ENCODE results near the gene PMF1.

The PMF1 gene

GRCh38 chr1:156221986-156222692 lies 9.3 kb downstream of the PMF1 start:
- TF ChIP-seq, protein P1, sequence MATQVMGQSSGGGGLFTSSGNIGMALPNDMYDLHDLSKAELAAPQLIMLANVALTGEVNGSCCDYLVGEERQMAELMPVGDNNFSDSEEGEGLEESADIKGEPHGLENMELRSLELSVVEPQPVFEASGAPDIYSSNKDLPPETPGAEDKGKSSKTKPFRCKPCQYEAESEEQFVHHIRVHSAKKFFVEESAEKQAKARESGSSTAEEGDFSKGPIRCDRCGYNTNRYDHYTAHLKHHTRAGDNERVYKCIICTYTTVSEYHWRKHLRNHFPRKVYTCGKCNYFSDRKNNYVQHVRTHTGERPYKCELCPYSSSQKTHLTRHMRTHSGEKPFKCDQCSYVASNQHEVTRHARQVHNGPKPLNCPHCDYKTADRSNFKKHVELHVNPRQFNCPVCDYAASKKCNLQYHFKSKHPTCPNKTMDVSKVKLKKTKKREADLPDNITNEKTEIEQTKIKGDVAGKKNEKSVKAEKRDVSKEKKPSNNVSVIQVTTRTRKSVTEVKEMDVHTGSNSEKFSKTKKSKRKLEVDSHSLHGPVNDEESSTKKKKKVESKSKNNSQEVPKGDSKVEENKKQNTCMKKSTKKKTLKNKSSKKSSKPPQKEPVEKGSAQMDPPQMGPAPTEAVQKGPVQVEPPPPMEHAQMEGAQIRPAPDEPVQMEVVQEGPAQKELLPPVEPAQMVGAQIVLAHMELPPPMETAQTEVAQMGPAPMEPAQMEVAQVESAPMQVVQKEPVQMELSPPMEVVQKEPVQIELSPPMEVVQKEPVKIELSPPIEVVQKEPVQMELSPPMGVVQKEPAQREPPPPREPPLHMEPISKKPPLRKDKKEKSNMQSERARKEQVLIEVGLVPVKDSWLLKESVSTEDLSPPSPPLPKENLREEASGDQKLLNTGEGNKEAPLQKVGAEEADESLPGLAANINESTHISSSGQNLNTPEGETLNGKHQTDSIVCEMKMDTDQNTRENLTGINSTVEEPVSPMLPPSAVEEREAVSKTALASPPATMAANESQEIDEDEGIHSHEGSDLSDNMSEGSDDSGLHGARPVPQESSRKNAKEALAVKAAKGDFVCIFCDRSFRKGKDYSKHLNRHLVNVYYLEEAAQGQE (IDR thresholded peaks at IDR 0.05; ENCODE audit: insufficient replicate concordance, low read depth): no peak
- TF ChIP-seq SPI1 (IDR thresholded peaks at IDR 0.05; ENCODE audit: borderline replicate concordance, low read depth) (no peak), POLR2AphosphoS5 (IDR thresholded peaks at IDR 0.05; ENCODE audit: low read depth) (no peak), GABPA (IDR thresholded peaks at IDR 0.05; ENCODE audit: low read depth) (no peak)
- TF ChIP-seq, protein P2, sequence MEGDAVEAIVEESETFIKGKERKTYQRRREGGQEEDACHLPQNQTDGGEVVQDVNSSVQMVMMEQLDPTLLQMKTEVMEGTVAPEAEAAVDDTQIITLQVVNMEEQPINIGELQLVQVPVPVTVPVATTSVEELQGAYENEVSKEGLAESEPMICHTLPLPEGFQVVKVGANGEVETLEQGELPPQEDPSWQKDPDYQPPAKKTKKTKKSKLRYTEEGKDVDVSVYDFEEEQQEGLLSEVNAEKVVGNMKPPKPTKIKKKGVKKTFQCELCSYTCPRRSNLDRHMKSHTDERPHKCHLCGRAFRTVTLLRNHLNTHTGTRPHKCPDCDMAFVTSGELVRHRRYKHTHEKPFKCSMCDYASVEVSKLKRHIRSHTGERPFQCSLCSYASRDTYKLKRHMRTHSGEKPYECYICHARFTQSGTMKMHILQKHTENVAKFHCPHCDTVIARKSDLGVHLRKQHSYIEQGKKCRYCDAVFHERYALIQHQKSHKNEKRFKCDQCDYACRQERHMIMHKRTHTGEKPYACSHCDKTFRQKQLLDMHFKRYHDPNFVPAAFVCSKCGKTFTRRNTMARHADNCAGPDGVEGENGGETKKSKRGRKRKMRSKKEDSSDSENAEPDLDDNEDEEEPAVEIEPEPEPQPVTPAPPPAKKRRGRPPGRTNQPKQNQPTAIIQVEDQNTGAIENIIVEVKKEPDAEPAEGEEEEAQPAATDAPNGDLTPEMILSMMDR (IDR thresholded peaks at IDR 0.05; ENCODE audit: insufficient read depth, low read length): no peak
- no peak for DNase-seq (ENCODE audit: low read depth in 1 of 2, low spot score in 1 of 2)
- H3K4me3 ChIP-seq (replicated peaks; ENCODE audit: insufficient read depth, low read length): no peak overlapping the region
- no peaks in the 10 kb centered on the region for H3K27me3 ChIP-seq (ENCODE audit: insufficient read depth, poor library complexity, severe bottlenecking)
- H3K27ac ChIP-seq (replicated peaks): no peak overlapping the region

DNA sequence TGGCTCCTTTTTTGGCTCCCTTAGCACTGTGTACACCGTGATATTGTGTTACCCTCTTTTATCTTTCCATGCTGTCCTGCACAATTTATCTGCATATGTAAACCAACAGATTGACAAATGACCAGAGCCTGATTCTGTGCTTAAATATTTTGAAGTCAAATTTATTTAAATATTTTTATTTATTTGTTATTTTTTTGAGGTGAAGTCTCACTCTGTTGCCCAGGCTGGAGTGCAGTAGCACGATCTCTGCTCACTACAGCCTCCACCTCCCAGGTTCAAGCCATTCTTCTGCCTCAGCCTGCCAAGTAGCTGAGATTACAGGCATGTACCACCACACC lies 12.8 kb downstream of the PMF1 start:
- Histone ChIP-seq H3K27ac (replicated peaks) (no peak overlapping the region), H3K4me3 (replicated peaks; ENCODE audit: insufficient read depth, low read length) (no peak overlapping the region)

DNA sequence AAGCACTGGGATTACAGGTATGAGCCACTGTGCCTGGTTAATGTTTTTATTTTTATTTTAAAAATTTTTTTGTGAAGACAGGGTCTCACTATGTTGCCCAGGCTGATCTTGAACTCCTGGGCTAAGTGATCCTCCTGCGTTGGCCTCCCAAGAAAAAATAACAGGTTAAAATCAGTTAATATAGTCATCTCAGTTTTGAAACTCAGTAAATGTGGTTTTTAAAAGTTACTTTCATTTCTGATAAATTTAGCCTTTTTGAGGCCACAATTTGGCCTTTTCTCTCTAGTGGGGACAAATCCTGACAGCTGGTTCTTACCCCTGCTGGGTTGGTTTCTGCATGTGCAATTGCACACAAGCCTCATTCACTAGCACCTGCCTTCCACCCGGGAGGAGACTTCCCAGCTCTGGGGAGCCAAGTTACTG lies 13.3 kb downstream of the PMF1 start:
- DNase-seq (ENCODE audit: low read depth in 1 of 2, low spot score in 1 of 2): no peak
- Histone ChIP-seq H3K27ac (replicated peaks) (no peak overlapping the region), H3K27me3 (ENCODE audit: insufficient read depth, poor library complexity, severe bottlenecking) (no peaks in the 10 kb centered on the region), H3K4me3 (replicated peaks; ENCODE audit: insufficient read depth, low read length) (no peak overlapping the region)
- TF ChIP-seq POLR2AphosphoS5 (IDR thresholded peaks at IDR 0.05; ENCODE audit: low read depth): no peak
- TF ChIP-seq, protein P1 (IDR thresholded peaks at IDR 0.05; ENCODE audit: insufficient replicate concordance, low read depth): no peak

More for the DNA sequence above, 12.8 kb downstream of the PMF1 start:
- no peak for DNase-seq (ENCODE audit: low read depth in 1 of 2, low spot score in 1 of 2)
- TF ChIP-seq, protein P2 (IDR thresholded peaks at IDR 0.05; ENCODE audit: insufficient read depth, low read length): no peak
- TF ChIP-seq SPI1 (IDR thresholded peaks at IDR 0.05; ENCODE audit: borderline replicate concordance, low read depth): no peak
- TF ChIP-seq GABPA (IDR thresholded peaks at IDR 0.05; ENCODE audit: low read depth): no peak
- no peaks in the 10 kb centered on the region for H3K27me3 ChIP-seq (ENCODE audit: insufficient read depth, poor library complexity, severe bottlenecking)

DNA sequence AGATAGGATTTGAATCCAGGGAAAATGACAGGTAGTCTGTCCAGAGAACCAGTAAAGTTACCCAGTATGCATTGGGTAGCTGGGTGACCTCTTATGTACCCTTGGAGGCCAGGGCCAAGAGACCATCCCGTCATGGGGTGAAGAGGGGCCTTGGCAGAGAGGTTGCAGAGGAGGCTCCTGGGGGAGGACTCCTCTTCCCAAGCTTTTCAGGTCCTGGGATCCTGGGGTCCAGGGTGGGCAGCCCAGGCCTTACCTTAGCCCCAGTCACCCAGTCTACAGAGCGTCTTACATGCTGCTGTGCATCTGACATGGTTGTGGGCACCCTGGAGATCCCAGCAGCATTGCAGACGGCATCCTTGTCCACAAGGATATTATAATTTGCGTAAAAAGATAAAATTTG lies 14.0 kb downstream of the PMF1 start:
- Histone ChIP-seq H3K27ac (replicated peaks) (no peak overlapping the region), H3K4me3 (replicated peaks; ENCODE audit: insufficient read depth, low read length) (no peak overlapping the region), H3K27me3 (ENCODE audit: insufficient read depth, poor library complexity, severe bottlenecking) (no peaks in the 10 kb centered on the region)
- TF ChIP-seq SPI1 (IDR thresholded peaks at IDR 0.05; ENCODE audit: borderline replicate concordance, low read depth) (no peak), GABPA (IDR thresholded peaks at IDR 0.05; ENCODE audit: low read depth) (no peak), POLR2AphosphoS5 (IDR thresholded peaks at IDR 0.05; ENCODE audit: low read depth) (no peak)
- TF ChIP-seq, protein P2 (IDR thresholded peaks at IDR 0.05; ENCODE audit: insufficient read depth, low read length): no peak
- TF ChIP-seq, protein P1 (IDR thresholded peaks at IDR 0.05; ENCODE audit: insufficient replicate concordance, low read depth): no peak
- DNase-seq (ENCODE audit: low read depth in 1 of 2, low spot score in 1 of 2): no peak

All from HL-60 (cell line).